GM18526 (cell line): ENCODE results near the gene PRDM2.

ENCODE experiments used
- POLR2A ChIP-seq: IDR thresholded peaks from 3 replicates; pipeline ENCODE4 v1.6.1; 2011; ENCODE audit not compliant: insufficient read length; ENCODE audit errors: extremely low read depth

PRDM2 gene

GRCh38 chr1:13806108-13806507, 106.1 kb downstream of the PRDM2 start:
- no peak for TF ChIP-seq POLR2A

GRCh38 chr1:13807209-13807608, 107.2 kb downstream of the PRDM2 start:
- TF ChIP-seq POLR2A, result no peak

GRCh38 chr1:13808729-13809131, 108.7 kb downstream of the PRDM2 start:
- TF ChIP-seq POLR2A, result no peak

- no peak for TF ChIP-seq POLR2A
These were observed 109.6 kb downstream of the PRDM2 start for GRCh38 chr1:13809461-13810159.

- TF ChIP-seq POLR2A, result no peak
These were observed 112.7 kb downstream of the PRDM2 start for GRCh38 chr1:13812456-13813397.

GRCh38 chr1:13813398-13814012, 113.5 kb downstream of the PRDM2 start:
- TF ChIP-seq POLR2A, result no peak

GRCh38 chr1:13814131-13814530, 114.1 kb downstream of the PRDM2 start:
- TF ChIP-seq POLR2A, result no peak

- TF ChIP-seq POLR2A, result no peak
These were observed 116.2 kb downstream of the PRDM2 start for GRCh38 chr1:13816016-13816760.

- TF ChIP-seq POLR2A, result no peak
These were observed 117.9 kb downstream of the PRDM2 start for GRCh38 chr1:13817906-13818305.

GRCh38 chr1:13818926-13819325, 118.9 kb downstream of the PRDM2 start:
- TF ChIP-seq POLR2A, result no peak

GRCh38 chr1:13819642-13820041, 119.7 kb downstream of the PRDM2 start:
- no peak for TF ChIP-seq POLR2A

GRCh38 chr1:13820055-13820454, 120.1 kb downstream of the PRDM2 start:
- no peak for TF ChIP-seq POLR2A

- no peak for TF ChIP-seq POLR2A
These were observed 120.5 kb downstream of the PRDM2 start for GRCh38 chr1:13820456-13820855.

GRCh38 chr1:13823126-13823880, 123.3 kb downstream of the PRDM2 start:
- no peak for TF ChIP-seq POLR2A
